ENCODE results near the gene SLC6A4. TPM values are rescaled to one million over a fixed set of nuclear protein-coding genes. Genes with fewer than 3 reads are reported as not detected.

The SLC6A4 gene
- total RNA-seq, 2 experiments from 2014 or later, result 0.04 TPM; not detected in 1

DNA sequence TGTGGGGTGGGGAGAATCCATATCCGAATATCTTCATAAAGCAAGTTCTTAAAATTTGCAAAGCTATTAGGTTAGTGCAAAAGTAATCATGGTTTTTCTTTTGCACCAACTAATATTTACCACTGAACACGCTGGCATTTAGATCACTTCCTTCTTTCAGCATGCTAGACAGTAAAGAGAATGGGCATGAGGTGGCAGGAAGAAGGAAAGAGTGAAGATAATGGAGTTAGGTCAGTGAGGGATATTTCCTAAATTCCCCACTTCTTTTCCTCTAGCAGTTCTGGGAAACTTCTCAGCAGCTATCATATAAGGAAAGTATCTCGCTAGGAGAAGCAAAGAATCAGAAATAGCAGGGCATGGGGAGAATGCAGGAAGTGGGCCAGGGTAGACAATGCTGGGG lies 39.0 kb downstream of the SLC6A4 start:
- ChIA-PET CTCF (interaction anchor here (0.6 kb wide), 1 partner anchor 17 kb away, joined by 4 read pairs; no protein-coding TSS in a partner anchor), POLR2A (no interaction called here)

DNA sequence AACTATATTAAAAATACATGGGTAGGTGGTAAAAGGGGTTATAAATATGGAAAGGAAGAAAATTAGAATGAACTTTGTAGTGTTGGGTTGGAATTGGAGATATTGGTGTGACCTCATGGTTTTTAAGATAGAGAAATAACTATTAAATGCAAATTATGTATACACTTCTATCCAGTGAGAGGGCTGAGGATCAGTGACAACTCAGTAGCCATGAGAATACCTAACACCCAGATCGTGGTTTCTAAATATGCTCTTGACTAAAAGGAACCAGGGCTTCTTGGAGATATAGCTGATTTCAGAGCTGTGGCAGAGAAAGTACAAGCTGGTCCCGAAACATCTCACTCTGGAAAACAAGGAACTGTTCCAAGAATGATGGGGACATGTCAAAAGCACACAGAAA lies 44.4 kb downstream of the SLC6A4 start:
- POLR2A ChIA-PET, result no interaction called here
- CTCF ChIA-PET, result interaction anchor here (0.5 kb wide), 1 partner anchor 147 kb away, joined by 4 read pairs; no protein-coding TSS in a partner anchor

DNA sequence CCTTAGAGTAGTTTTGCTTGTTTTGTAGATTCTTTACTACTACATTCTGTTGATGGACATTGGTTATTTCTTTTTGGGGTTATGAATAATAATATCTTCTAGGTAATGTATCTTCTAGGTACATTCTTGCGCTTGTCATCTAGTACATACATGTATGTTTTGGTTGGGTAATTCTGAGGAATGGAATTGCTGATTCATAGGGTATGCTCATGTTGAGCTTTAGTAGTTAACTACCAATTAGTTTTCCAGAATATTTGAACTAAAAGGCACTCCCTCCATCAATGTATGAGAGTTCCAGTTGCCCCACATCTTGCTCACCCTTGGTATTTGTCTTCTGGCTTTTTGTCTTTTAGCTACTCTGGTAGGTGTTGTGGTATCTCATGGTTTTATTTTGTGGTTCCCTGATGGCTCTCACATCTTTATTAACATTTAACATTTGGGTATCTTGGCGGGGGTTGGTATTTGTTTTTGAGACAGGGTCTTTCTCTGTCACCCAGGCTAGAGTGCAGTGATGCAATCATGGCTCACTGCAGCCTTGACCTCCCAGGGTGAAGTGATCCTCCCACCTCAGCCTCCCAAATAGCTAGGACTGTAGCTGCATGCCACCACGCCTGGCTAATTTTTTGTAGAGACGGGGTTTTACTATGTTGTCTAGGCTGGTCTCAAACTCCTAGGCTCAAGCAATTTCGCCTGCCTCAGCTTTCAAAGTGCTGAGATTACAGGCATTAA lies 47.1 kb downstream of the SLC6A4 start:
- POLR2A ChIA-PET, result no interaction called here
- CTCF ChIA-PET, result no interaction called here

DNA sequence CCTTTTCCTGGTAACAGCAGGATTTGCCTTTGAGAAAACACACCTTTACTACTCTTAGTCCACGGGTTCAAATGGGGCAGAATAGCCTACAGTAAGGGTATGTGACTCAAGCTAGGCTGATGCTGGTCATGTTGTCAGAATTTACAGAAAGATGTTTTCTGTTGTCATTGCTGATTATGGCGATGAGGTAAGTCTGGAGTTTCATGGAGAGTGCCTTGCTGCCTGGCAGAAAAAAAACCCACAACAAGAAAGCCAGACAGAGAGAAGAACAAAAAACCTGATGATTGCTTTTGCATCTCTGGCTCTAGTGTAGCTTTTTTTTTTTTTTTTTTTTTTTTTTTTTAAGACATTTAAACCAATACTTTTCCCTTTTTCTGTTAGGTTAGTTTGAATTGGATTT lies 47.9 kb downstream of the SLC6A4 start:
- CTCF ChIA-PET, result no interaction called here
- POLR2A ChIA-PET, result no interaction called here

DNA sequence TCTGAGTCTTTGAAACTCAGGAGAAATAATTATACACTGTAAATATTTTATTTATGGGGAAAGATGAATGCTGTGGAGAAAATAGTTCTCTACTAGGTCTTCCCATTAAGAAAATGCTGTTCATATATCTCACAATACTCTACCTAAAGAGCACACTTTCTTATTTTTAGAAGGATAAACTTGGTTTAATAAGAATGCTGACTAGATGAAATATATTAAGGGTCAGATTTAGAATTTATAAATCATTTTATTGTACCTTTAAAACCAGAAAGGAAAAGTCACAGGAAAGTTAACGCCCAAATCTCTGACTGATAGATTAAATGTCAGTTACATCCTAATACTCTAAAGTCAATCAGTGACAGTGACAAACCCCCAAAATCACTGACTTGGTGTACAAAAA lies 48.7 kb downstream of the SLC6A4 start:
- ChIA-PET POLR2A (no interaction called here), CTCF (no interaction called here)

DNA sequence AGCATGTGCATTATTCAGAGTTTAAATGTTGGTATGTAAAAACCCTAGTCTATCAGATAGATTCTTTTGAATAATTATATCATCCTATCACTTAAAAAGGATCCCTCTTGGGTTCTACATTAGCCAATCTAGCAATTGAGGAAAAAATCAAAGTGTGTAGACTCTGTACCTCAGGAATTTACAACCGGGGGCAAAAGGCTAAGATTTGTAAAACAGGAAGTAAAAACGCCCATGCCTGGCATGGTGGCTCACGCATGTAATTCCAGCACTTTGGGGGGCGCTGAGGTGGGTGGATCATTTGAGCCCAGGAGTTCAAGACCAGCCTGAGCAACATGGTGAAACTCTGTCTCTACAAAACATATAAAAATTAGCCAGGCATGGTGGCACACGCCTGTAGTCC lies 58.6 kb downstream of the SLC6A4 start:
- CTCF ChIA-PET, result no interaction called here
- POLR2A ChIA-PET, result no interaction called here

DNA sequence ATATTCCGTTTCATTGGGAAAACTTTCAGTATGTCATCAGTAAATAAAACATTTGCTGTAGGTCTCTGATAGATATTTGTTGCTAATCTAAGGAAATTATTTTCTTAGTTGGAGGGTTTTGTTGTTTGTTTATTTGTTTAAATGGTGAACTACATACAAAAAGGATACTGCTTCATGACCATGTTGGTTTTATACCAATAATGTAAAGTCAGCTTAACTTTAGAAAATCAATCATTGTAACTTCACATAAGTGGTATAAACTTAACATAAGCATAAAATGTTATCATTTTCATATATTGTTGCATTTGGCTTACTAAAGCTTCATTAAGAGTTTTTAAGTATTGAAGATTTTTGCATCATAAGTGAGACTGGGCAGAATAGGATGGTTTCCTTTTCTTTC lies 60.9 kb downstream of the SLC6A4 start:
- ChIA-PET POLR2A (no interaction called here), CTCF (no interaction called here)

DNA sequence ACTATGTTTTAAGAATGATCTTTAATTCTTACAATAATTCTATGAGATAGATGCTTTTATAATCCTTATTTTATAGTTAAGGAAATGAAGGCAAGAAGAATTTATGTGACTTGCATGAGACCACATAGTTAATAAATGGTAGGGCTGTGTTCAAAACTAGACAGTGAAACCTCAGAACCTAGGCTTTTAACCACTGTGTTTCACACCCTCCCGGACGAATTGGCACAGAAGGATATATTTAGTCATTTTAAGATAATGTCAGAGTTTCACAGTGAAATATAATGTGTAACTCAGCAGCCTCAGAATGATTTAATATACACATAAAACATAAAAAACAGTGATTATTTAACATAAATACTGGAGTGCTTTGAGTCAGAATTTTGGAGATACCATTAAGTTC lies 61.8 kb downstream of the SLC6A4 start:
- POLR2A ChIA-PET, result no interaction called here
- CTCF ChIA-PET, result interaction anchor here (1.6 kb wide), 1 partner anchor 68 kb away, joined by 5 read pairs; no protein-coding TSS in a partner anchor

DNA sequence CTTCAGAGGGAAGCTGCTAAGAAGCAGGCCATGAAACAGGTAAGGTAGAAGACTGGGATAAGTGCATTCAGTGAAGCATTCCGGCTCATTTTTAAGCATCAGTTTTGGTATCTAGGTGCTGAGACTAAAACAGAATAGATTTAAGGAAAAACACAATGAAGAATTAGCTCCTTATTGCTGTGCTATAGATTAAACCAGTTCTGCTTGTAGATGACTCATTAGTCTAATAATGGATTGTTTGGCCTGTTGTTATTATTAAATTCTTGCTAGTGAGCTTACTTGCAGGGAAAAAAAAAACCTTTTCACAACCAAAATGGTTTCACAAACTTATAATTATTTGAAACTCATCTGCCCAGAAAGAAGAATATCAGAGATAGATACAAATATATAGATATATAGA lies 62.9 kb downstream of the SLC6A4 start:
- POLR2A ChIA-PET, result interaction anchor here (0.7 kb wide), 1 partner anchor 119 kb away, joined by 3 read pairs; the partner anchor contains the start of gene BLMH
- CTCF ChIA-PET, result interaction anchor here (0.7 to 1.6 kb wide), 2 partner anchors 37 to 67 kb away, joined by 3 to 5 read pairs; no protein-coding TSS in a partner anchor

DNA sequence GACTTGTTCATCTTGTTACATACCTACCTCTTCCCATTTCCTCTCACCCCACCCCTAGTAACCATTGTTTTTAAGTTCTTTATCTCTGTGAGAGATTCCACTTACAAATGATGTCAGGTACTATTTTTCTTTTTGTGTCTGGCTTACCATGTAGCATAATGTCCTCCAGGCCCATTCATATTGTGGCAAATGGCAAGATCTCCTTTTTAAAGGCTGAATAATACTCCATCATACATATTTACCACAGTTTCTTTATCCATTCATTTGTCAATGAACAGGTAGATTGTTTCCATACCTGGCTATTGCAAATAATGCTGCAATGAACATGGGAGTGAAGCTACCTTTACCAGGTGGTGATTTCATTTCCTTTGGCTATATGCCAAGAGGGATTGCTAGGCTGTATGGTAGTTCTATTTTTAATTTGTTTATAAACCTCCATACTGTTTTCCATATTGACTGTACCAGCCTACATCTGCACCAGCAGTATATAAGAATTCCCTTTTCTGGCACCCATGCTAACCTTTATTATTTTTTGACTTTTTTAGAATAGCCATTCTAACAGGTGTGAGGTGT lies 65.0 kb downstream of the SLC6A4 start:
- POLR2A ChIA-PET, result interaction anchor here (0.6 kb wide), 1 partner anchor 184 kb away, joined by 3 read pairs; no protein-coding TSS in a partner anchor
- CTCF ChIA-PET, result interaction anchor here (0.8 to 1.4 kb wide), 2 partner anchors 166 to 268 kb away, joined by 3 read pairs; no protein-coding TSS in a partner anchor

DNA sequence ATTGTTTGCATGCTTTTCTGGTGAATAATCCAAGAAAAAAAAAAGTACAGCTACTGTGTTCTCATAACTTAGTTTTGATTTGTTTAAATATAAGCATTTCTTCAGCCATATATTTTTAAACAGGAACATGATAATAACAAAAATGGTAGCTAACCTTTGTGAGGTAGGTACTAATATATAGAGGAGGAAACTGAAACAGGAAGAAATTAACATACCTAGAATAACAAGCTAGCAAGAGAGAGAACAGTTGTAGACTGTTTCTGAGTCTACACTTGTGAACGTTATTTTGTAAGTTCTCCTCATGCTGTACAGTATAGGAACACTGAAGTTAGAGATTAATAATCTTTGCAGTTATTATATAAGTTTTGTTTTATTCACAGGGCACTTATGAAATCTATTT lies 69.5 kb downstream of the SLC6A4 start:
- ChIA-PET POLR2A (no interaction called here), CTCF (no interaction called here)

DNA sequence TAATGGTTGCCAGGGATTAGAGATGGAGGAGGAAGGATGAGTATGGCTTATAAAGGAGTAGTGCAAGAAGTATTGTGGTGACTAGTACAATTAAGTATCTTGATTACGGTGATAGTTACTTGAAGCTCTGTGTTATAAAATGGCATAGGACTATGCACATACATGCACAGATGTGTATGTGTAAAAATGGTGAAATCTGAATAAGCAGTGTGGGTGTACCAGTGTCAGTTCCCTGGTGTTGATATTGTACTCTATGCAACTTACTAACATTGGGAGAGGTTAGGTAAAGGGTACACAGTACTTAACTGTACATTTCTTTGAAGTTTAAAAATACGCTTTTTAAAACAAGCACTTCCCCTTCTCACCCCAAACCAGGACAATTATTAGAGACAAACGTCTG lies 70.3 kb downstream of the SLC6A4 start:
- ChIA-PET POLR2A (no interaction called here), CTCF (no interaction called here)

DNA sequence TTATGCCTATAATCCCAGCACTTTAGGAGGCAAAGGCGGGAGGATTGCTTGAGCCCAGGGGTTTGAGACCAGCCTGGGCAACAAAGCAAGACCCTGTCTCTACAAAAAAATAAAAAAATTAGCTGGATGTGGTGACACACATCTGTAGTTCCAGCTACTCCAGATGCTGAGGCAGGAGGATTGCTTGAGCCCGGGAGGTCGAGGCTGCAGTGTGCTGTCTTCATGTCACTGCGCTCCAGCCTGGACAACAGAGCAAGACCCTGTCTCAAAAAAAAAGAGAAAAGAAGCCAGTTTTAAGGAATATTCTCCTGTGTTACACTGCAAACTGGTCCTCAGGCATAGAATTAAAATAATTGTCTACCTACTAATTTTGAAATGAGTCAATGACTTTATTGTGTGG lies 71.0 kb downstream of the SLC6A4 start:
- POLR2A ChIA-PET, result interaction anchor here (0.6 kb wide), 1 partner anchor 60 kb away, joined by 3 read pairs; no protein-coding TSS in a partner anchor
- CTCF ChIA-PET, result interaction anchor here (0.6 to 0.9 kb wide), 2 partner anchors 172 to 741 kb away, joined by 3 read pairs; no protein-coding TSS in a partner anchor

DNA sequence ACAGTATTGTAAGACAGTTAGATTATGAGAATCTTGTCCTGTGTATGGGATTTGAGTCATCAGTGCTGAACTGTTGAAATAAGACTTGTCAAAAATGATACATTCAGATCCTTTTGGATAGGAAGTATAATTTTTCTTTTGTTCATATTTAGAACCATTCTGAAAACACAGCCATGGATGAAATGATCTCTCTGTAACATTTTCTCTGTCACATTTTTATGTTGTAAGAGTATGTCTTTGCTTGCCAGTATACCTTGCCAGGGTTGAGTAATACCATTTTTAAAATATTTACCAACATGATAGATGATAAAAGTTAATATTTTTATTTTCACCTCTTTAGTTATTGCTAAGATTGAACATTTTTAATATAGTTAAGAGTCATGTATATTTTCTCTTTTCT lies 73.9 kb downstream of the SLC6A4 start:
- ChIA-PET CTCF (interaction anchor here (0.6 kb wide), 1 partner anchor 1275 kb away, joined by 4 read pairs; no protein-coding TSS in a partner anchor), POLR2A (no interaction called here)

DNA sequence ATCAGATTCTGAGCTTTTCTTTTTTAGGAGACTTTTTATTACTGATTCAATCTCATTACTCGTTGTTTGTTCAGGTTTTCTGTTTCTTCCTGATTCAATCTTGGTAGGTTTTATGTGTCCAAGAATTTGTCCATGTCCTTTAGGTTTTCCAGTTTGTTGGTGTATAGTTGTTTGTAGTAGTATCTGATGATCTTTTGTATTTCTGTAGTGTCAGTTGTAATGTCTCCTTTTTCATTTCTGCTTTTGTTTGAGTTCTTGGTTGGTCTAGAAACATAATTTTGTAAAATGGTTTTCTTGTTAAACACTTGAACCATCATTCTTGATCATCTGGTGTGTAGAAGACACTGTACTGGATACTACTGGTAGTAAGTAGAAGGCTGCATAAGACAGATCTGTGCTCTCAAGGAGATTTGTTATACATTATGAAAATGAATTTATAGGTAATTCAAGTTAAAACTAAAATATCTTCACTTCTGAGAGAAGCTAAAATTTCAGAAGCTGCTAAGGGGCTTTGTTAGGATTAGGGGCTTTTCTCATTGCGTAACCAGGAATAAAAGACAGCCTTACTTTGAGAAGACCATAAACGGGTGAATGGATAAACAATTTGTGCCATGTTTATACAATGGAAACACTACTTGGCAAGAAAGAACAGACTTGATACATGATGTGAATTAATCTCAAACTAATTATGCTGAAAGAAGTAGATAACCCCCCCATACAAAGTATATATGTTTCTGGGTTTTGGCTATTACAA lies 74.9 kb downstream of the SLC6A4 start:
- POLR2A ChIA-PET, result no interaction called here

DNA sequence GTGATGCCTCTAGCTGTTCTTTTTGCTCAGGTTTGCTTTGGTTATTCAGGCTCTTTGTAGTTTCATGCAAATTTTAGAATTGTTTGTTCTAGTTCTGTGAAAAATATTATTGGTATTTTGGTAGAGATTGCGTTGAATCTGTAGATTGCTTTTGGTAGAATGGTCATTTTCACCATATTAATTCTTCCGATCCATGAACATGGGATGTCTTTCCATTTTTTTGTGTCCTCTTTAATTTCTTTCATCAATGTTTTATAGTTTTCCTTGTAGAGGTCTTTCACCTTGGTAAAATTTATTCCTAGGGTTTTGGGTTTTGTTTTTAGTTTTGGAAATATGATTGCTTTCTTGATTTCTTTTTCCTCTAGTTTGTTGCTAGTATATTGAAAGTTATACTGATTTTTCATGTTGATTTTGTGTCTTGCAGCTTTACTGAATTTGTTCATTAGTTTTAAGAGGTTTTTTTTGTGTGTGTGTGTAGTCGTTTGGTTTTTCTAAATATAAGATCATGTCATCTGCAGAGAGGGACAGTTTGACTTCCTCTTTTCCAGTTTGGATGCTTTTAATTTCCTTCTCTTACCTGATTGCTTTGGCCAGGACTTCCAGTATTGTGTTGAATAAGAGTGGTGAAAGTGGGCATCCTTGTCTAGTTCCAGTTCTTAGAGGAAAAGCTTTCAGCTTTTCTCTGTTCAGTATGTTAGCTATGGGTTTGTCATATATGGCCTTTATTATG lies 76.4 kb downstream of the SLC6A4 start:
- POLR2A ChIA-PET, result no interaction called here
- CTCF ChIA-PET, result no interaction called here

More for the DNA sequence above, 74.9 kb downstream of the SLC6A4 start:
- CTCF ChIA-PET, result no interaction called here

DNA sequence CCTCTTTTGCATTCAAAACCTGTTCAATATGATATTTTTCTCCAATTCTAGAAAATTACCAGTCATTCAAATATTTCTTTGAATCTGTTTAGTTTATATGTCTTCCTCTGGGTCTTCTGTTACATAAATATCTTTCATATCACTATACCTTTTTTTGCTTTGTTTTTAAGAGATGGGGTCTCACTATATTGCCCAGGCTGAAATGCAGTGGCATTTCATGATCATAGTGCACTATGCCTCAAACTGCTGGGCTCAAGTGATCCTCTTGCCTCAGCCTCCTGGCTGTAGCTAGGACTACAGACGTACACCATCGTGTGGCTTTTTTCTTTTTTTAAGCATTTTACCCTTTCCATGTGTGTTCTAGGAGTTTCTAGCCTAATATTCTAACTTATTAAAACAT lies 80.1 kb downstream of the SLC6A4 start:
- POLR2A ChIA-PET, result no interaction called here
- CTCF ChIA-PET, result interaction anchor here (1.0 kb wide), 1 partner anchor 137 kb away, joined by 3 read pairs; no protein-coding TSS in a partner anchor

DNA sequence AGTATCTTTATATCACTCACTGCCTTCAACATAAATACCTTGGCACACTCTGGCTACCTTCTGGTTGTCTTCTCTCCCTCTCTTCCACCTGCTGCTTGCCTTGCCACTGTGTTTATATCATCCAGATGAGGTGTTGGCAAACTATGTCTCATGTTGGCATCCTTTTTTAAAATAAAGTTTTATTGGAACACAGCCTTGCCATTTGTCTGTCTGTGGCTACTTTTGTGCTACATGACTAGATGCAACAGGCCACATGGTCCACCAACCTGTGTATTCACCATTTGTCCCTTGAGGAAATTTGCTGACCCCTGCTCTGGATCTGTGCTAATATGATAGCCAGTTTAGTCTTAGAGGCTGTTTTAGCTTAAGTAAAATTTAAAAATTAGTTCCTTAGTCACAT lies 82.0 kb downstream of the SLC6A4 start:
- ChIA-PET CTCF (no interaction called here), POLR2A (no interaction called here)

DNA sequence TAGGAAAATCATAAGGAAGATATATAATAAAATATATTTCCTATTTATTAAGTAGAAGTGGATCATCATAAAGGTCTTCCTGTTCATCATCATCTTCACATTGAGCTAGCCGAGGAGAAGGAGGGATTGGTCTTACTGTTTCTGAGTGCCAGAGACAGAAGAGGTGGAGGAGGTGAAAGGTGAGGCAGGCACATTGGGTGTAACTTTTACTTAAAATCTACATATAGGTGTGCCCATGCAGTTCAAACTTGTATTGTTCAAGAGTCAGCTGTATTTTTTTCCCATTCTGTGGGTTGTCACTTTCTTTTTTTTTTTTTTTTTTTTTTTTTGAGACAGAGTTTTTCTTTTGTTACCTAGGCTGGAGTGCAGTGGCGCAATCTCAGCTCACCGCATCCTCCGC lies 84.0 kb downstream of the SLC6A4 start:
- POLR2A ChIA-PET, result no interaction called here
- CTCF ChIA-PET, result interaction anchor here (2.1 kb wide), 1 partner anchor 25 kb away, joined by 7 read pairs; no protein-coding TSS in a partner anchor

DNA sequence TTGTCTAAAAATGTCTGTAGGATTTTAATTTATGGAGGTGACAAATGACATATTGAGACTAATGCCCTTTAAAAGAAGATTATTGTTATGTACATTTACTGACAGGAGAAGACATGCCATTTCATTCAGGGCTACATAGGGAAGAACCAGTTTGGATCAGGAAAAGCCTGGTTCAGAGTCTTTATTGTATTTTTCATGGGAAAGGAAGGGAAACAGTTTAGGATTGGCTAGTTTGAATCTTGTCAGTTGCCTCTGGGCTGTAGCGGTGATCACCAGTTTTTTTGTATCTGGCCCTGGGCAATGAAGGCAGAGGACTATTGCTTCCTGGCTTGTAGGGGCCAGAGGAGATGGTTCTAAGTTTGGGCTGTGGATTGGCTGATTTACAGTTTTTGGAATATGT lies 87.1 kb downstream of the SLC6A4 start:
- CTCF ChIA-PET, result no interaction called here

More for the DNA sequence above, 87.1 kb downstream of the SLC6A4 start:
- POLR2A ChIA-PET, result no interaction called here

Measured in activated CD8-positive, alpha-beta memory T cell treated with anti-CD3 and anti-CD28 coated beads for 36 hours (primary cell).